ENCODE results near the gene C2orf66. TPM values are rescaled to one million over a fixed set of nuclear protein-coding genes. Genes with fewer than 3 reads are reported as not detected.

Gene C2orf66
- total and polyA plus RNA-seq, 2 donors (not counting 3 experiments of a cell fraction or from before 2014, with no cell fraction given): 0.27 to 0.54 TPM

- Histone ChIP-seq H3K4me2 (ENCODE audit: insufficient read depth, low read length) (no peak overlapping the region), H3K4me3 (replicated peaks in 1 of 3; ENCODE audit: insufficient read depth in 1 of 3, low read depth in 1 of 3, low read length in 3 of 3) (no peak overlapping the region), H3K27me3 (ENCODE audit: control insufficient read depth in 2 of 2, insufficient read depth in 2 of 2, low read length in 2 of 2) (no peaks in the 10 kb centered on the region), H3K9ac (replicated peaks; ENCODE audit: extremely low read depth, insufficient read depth, low read length) (no peak overlapping the region), H3K9me3 (replicated peaks; ENCODE audit: control insufficient read depth, insufficient read depth, low read length) (no peaks in the 10 kb centered on the region), H3K27ac (ENCODE audit: insufficient read depth, low read depth, low read length) (no peak overlapping the region), H3K79me2 (ENCODE audit: control insufficient read depth, insufficient read depth, low read length) (peaks cover 10% of the 10 kb centered on the region), H3K4me1 (ENCODE audit: control insufficient read depth, extremely low read depth, insufficient read depth, low read length) (peaks cover 8% of the 10 kb centered on the region), H2AFZ (ENCODE audit: low read depth, low read length) (no peak overlapping the region), H4K20me1 (replicated peaks; ENCODE audit: control insufficient read depth, extremely low read depth, insufficient read depth, low read length) (no peaks in the 10 kb centered on the region), H3K36me3 (ENCODE audit: control insufficient read depth in 2 of 2, extremely low read depth in 1 of 2, insufficient read depth in 2 of 2, low read length in 2 of 2) (no peaks in the 10 kb centered on the region), H3K9me1 (replicated peaks; ENCODE audit: control insufficient read depth, extremely low read depth, insufficient read depth, low read length) (no peaks in the 10 kb centered on the region)
- DNase-seq (ENCODE audit: low read depth, low spot score) (no peak), FAIRE-seq (no peak)
- TF ChIP-seq POLR2AphosphoS5 (IDR thresholded peaks at IDR 0.05; ENCODE audit: insufficient read depth, low read depth, low read length): no peak
- no peak for TF ChIP-seq MYC (IDR thresholded peaks at IDR 0.05; ENCODE audit: low read depth, low read length)
- TF ChIP-seq, protein P1, sequence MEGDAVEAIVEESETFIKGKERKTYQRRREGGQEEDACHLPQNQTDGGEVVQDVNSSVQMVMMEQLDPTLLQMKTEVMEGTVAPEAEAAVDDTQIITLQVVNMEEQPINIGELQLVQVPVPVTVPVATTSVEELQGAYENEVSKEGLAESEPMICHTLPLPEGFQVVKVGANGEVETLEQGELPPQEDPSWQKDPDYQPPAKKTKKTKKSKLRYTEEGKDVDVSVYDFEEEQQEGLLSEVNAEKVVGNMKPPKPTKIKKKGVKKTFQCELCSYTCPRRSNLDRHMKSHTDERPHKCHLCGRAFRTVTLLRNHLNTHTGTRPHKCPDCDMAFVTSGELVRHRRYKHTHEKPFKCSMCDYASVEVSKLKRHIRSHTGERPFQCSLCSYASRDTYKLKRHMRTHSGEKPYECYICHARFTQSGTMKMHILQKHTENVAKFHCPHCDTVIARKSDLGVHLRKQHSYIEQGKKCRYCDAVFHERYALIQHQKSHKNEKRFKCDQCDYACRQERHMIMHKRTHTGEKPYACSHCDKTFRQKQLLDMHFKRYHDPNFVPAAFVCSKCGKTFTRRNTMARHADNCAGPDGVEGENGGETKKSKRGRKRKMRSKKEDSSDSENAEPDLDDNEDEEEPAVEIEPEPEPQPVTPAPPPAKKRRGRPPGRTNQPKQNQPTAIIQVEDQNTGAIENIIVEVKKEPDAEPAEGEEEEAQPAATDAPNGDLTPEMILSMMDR (IDR thresholded peaks at IDR 0.05; ENCODE audit: extremely low read depth in 1 of 2, insufficient read depth in 1 of 2, low read depth in 1 of 2, low read length in 2 of 2): no peak
- TF ChIP-seq MAX (IDR thresholded peaks at IDR 0.05; ENCODE audit: insufficient read depth, insufficient read length): no peak
- TF ChIP-seq EZH2 (IDR thresholded peaks at IDR 0.05; ENCODE audit: borderline replicate concordance, low read depth, low read length, severe bottlenecking): no peak
- no peak for TF ChIP-seq JUN (IDR thresholded peaks at IDR 0.05; ENCODE audit: borderline replicate concordance, insufficient read depth, insufficient read length, low read depth)
- no peak for TF ChIP-seq POLR2A (IDR thresholded peaks at IDR 0.05; ENCODE audit: low read depth, low read length)
- no peak for TF ChIP-seq FOS (IDR thresholded peaks at IDR 0.05; ENCODE audit: borderline replicate concordance, insufficient read depth, low read length)
- dilution Hi-C loops (cut with MboI; ENCODE audit: extremely low pct_ligation_motif_present, low sequenced_read_pairs) (no loop called here), intact Hi-C loops (cut with micrococcal nuclease) (no loop called here)
- CTCF ChIA-PET: no interaction called here
- BruUV-seq (replicated peaks): no TSS peak
- POLR2A ChIA-PET: no interaction called here
Observed at GRCh38 chr2:196802401-196802800, 6.8 kb downstream of the C2orf66 start.

Measured in endothelial cell of umbilical vein (primary cell).